GM12892 (cell line): ENCODE results near the gene ZNF746.
"Not testable (repeated sequence)": the region's sequence is repeated elsewhere in the genome, so short reads cannot be mapped to it uniquely, and the experiment has no call there.

Experiments used
- DNase-seq: peaks from one replicate; pipeline ENCODE4 v3.0.0; 2011; ENCODE audit not compliant: insufficient read length
- FAIRE-seq: peaks from 2 replicates; lab custom pipeline; 2011; peaks lifted over from hg19 to GRCh38; lab: Jason Lieb, UNC
- POLR2A ChIP-seq: IDR thresholded peaks from 2 replicates; pipeline ENCODE4 v1.6.1; 2011; ENCODE audit warnings: low read depth, low read length, control low read depth
- POLR2AphosphoS5 ChIP-seq: IDR thresholded peaks from 2 replicates; pipeline ENCODE4 v1.6.1; 2011; ENCODE audit warnings: low read depth, low read length, control low read depth
- TAF1 ChIP-seq: IDR thresholded peaks from 2 replicates; pipeline ENCODE4 v1.6.1; 2011; ENCODE audit warnings: low read depth, mild to moderate bottlenecking, control low read depth, low read length, borderline replicate concordance

The ZNF746 gene

GRCh38 chr7:149501651-149502050 lies 4.0 kb upstream of the ZNF746 start:
- TF ChIP-seq TAF1 (no peak), POLR2AphosphoS5 (no peak), POLR2A (no peak)
- DNase-seq = no peak
- FAIRE-seq = no peak

GRCh38 chr7:149500910-149501309 lies 3.3 kb upstream of the ZNF746 start:
- no peak for TF ChIP-seq POLR2AphosphoS5
- TF ChIP-seq TAF1 = no peak
- TF ChIP-seq POLR2A = no peak
- FAIRE-seq = no peak

GRCh38 chr7:149500201-149500600 lies 2.6 kb upstream of the ZNF746 start:
- FAIRE-seq (no peak), DNase-seq (no peak)
- TF ChIP-seq POLR2A = no peak

More at GRCh38 chr7:149500910-149501309, 3.3 kb upstream of the ZNF746 start:
- no peak for DNase-seq

- TF ChIP-seq POLR2AphosphoS5 (no peak), POLR2A (no peak), TAF1 (no peak)
- no peak for DNase-seq
- no peak for FAIRE-seq
These were observed 1.2 kb upstream of the ZNF746 start for GRCh38 chr7:149498811-149499210.

GRCh38 chr7:149496642-149497391 lies 792 bp downstream of the ZNF746 start:
- no peak for DNase-seq
- TF ChIP-seq POLR2AphosphoS5 (no peak), POLR2A (no peak), TAF1 (no peak)
- no peak for FAIRE-seq

- DNase-seq = no peak
- no peak for TF ChIP-seq TAF1
- no peak for TF ChIP-seq POLR2AphosphoS5
- no peak for TF ChIP-seq POLR2A
- FAIRE-seq = peak; percentile 36
These were observed 1.6 kb downstream of the ZNF746 start for GRCh38 chr7:149495785-149496641.

- DNase-seq (no peak), FAIRE-seq (no peak)
- TF ChIP-seq POLR2A = no peak
- TF ChIP-seq TAF1 = no peak
- no peak for TF ChIP-seq POLR2AphosphoS5
These were observed 2.8 kb downstream of the ZNF746 start for GRCh38 chr7:149494738-149495368.

- not testable (repeated sequence) for FAIRE-seq, DNase-seq
These were observed 3.6 kb downstream of the ZNF746 start for GRCh38 chr7:149493975-149494374.

- no peak for FAIRE-seq
These were observed 4.2 kb downstream of the ZNF746 start for GRCh38 chr7:149493366-149493765.

GRCh38 chr7:149490083-149490760 lies 7.4 kb downstream of the ZNF746 start:
- TF ChIP-seq POLR2A (no peak), TAF1 (no peak), POLR2AphosphoS5 (no peak)
- DNase-seq (no peak), FAIRE-seq (no peak)

More at GRCh38 chr7:149493366-149493765, 4.2 kb downstream of the ZNF746 start:
- TF ChIP-seq TAF1 = no peak
- no peak for TF ChIP-seq POLR2A
- TF ChIP-seq POLR2AphosphoS5 = no peak
- no peak for DNase-seq
